ENCODE data around the gene SOD3.

Gene SOD3

GRCh38 chr4:24801136-24801855 lies 5.9 kb downstream of the SOD3 start:
- DNase-seq (ENCODE audit: low read depth, low spot score): no peak

- no peak for DNase-seq (ENCODE audit: low read depth, low spot score)
Measured at GRCh38 chr4:24802648-24803047, 7.3 kb downstream of the SOD3 start.

GRCh38 chr4:24805067-24805466 lies 9.7 kb downstream of the SOD3 start:
- DNase-seq (ENCODE audit: low read depth, low spot score): no peak

- no peak for DNase-seq (ENCODE audit: low read depth, low spot score)
Measured at GRCh38 chr4:24805566-24805965, 10.2 kb downstream of the SOD3 start.

- no peak for DNase-seq (ENCODE audit: low read depth, low spot score)
Measured at GRCh38 chr4:24806206-24806990, 11.0 kb downstream of the SOD3 start.

GRCh38 chr4:24807611-24808010 lies 12.2 kb downstream of the SOD3 start:
- no peak for DNase-seq (ENCODE audit: low read depth, low spot score)

GRCh38 chr4:24808261-24808660 lies 12.9 kb downstream of the SOD3 start:
- no peak for DNase-seq (ENCODE audit: low read depth, low spot score)

GRCh38 chr4:24808955-24809354 lies 13.6 kb downstream of the SOD3 start:
- DNase-seq (ENCODE audit: low read depth, low spot score): no peak

- no peak for DNase-seq (ENCODE audit: low read depth, low spot score)
Measured at GRCh38 chr4:24809376-24809775, 14.0 kb downstream of the SOD3 start.

GRCh38 chr4:24809815-24810405 lies 14.5 kb downstream of the SOD3 start:
- DNase-seq (ENCODE audit: low read depth, low spot score): no peak

- DNase-seq (ENCODE audit: low read depth, low spot score): no peak
Measured at GRCh38 chr4:24810871-24811631, 15.7 kb downstream of the SOD3 start.

- no peak for DNase-seq (ENCODE audit: low read depth, low spot score)
Measured at GRCh38 chr4:24813732-24814131, 18.4 kb downstream of the SOD3 start.

GRCh38 chr4:24816797-24817196 lies 21.4 kb downstream of the SOD3 start:
- DNase-seq (ENCODE audit: low read depth, low spot score): no peak

- DNase-seq (ENCODE audit: low read depth, low spot score): no peak
Measured at GRCh38 chr4:24820541-24820940, 25.2 kb downstream of the SOD3 start.

- no peak for DNase-seq (ENCODE audit: low read depth, low spot score)
Measured at GRCh38 chr4:24824720-24825119, 29.3 kb downstream of the SOD3 start.

- DNase-seq (ENCODE audit: low read depth, low spot score): no peak
Measured at GRCh38 chr4:24831637-24832036, 36.3 kb downstream of the SOD3 start.

- no peak for DNase-seq (ENCODE audit: low read depth, low spot score)
Measured at GRCh38 chr4:24835696-24836095, 40.3 kb downstream of the SOD3 start.

- DNase-seq (ENCODE audit: low read depth, low spot score): no peak
Measured at GRCh38 chr4:24836661-24837242, 41.4 kb downstream of the SOD3 start.

- DNase-seq (ENCODE audit: low read depth, low spot score): no peak
Measured at GRCh38 chr4:24837336-24837735, 42.0 kb downstream of the SOD3 start.

GRCh38 chr4:24837781-24838180 lies 42.4 kb downstream of the SOD3 start:
- DNase-seq (ENCODE audit: low read depth, low spot score): no peak

- no peak for DNase-seq (ENCODE audit: low read depth, low spot score)
Measured at GRCh38 chr4:24840362-24840761, 45.0 kb downstream of the SOD3 start.
